Tongue (tissue), 2 donors: ENCODE data around the gene ZYX. TPM values are rescaled to one million over a fixed set of nuclear protein-coding genes. Genes with fewer than 3 reads are reported as not detected.
A peak's percentile ranks its signal among the peaks of the same experiment; 100 is the strongest.
"Not testable (repeated sequence)": the region's sequence is repeated elsewhere in the genome, so short reads cannot be mapped to it uniquely, and the experiment has no call there.

Experiments used
- DNase-seq: peaks from one replicate; pipeline ENCODE4 v3.0.0-alpha.2; 2015
- total RNA-seq: library from RNA; depleted of rRNA; stranded (reverse); fragments of >200 nt; gene quantifications from one replicate; pipeline ENCODE4 v1.2.3, GENCODE V29; 2014

The ZYX gene
- total RNA-seq, 1 donor from 2014 or later, result 33.7 TPM

GRCh38 chr7:143397710-143398530 is 16.8 kb downstream of the ZYX start:
- no peak for DNase-seq

DNA sequence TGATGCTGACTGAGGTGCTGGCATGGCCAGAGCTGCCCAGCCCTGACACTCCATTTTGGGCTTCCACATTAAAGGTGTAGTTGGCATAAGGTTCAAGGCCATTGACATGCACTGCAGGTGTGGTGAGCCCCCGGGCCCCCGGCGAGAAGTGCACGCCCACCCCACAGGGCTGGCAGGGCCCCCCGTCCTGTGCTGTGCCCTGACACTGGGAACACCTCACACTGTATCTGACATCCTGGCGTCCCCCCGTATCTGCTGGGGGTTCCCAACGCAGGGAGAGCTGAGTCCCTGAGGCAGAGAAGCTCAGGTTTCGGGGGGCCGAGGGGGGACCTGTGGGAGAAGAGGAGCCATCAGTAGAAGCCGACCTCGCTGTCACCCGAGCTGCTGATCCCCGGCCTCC is 17.5 kb downstream of the ZYX start:
- no peak for DNase-seq

DNA sequence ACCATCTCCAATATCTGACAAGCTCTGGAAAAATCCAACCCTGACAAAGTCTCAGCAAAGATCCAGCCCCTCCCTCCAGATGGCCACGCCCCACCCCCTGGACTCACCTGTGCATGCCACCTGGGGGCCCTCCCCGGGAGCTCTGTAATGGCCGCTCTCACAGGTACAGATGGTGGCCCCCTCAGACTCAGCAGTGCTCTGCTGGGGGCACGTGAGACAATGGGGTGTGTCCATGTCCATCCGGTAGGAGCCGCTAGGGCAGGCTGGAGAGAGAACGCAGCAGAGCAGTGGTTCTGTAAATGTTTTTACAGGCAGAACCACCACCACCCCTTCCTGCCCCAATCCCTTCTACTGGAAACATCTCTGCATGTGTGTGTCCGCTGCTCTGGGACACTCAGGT is 18.0 kb downstream of the ZYX start:
- DNase-seq, result no peak

DNA sequence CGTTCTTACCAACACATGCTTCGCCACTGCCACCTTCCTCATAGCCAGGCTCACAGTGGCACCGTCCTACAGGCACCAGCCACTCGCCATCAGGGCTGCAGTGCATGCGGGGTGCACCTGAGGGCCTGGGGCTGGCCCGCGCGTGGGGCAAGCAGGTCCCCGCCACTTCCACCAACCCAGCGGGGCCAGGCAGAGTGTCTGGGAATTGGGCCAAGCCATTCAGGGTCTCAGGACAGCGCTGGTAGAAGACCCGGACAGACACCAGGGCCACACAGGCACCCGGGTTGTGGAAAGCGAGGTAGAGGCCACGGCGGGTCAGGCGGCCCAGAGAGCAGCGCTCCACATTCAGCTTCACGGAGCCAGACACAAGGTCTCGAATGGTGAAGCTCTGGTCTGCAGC is 18.5 kb downstream of the ZYX start:
- no peak for DNase-seq

DNA sequence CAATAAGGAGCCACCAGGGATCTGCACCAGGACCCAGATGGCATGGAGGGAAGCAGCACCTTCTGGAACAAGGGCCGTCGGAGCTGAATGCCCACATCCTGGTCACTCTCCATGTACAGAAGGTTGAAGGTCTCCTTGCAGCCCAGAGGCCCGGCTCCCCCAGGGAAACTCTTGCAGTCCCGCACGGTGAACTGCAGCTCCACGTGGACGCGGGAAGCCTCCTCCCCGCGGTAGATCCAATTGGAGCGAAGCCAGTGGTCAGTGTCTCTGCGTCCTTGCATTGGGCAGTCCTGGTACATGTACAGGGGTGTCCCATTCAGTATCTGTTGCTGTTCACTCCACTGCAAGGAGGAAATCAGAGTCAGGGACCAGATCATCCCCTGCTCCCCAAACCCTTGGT is 20.1 kb downstream of the ZYX start:
- no peak for DNase-seq

GRCh38 chr7:143402233-143402632 is 21.1 kb downstream of the ZYX start:
- DNase-seq, result not testable (repeated sequence)

DNA sequence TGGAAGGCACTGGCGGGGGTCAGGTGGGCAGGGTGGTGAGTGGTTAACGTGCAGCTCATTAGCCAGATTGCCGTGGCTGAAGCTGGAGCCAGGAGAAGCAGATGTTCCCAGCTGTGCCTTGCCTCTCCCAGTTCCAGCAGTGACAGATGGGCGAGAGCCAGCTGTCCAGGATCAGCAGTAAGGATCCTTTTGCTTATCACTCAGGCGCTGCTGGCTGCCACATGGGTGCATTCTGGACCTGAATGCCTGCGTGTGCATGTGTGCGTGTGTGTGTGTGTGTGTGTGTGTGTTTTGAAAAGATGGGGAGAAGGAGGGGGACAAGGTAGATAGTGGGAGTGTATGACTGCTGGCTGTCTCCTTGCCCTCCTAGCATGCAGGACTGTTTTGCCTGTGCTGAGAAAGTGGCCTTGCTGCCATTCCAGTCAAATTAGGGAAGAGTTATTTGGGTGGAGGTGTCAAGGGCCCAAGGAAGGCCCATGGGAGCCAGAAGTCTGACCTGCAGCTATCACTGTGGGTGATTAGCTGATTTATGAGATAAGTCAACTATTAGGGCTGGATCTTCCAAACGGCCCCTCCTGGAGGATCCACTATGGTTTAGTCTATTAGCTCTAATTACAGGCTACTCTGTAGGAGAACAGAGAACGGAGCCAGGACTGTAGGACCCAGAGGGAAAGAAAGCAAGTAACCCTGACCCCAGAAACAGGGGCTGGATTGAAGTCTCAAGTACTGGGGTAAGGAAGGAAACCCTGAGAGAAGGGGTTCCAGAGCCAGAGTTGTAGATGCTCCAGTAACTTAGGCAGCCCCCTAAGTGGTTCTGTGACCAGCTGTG is 24.2 kb downstream of the ZYX start:
- peak; percentile 93 for DNase-seq

DNA sequence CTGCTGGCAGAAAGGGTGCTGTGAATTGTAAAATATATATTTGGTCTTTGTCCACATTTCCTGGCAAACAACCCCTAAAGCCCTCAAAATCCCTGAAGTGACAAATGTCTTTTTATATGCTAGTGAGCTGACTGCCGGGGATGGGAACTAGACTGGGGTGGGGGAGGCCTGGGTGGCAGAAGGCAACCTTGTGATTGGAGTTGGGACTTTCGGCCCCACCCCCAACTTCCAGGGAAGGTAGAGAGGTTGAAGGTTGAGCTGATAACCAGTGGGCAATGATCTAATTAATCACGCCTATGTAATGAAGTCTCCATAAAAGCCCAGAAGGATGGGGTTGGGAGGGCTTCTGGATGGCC is 24.8 kb downstream of the ZYX start:
- DNase-seq, result no peak

DNA sequence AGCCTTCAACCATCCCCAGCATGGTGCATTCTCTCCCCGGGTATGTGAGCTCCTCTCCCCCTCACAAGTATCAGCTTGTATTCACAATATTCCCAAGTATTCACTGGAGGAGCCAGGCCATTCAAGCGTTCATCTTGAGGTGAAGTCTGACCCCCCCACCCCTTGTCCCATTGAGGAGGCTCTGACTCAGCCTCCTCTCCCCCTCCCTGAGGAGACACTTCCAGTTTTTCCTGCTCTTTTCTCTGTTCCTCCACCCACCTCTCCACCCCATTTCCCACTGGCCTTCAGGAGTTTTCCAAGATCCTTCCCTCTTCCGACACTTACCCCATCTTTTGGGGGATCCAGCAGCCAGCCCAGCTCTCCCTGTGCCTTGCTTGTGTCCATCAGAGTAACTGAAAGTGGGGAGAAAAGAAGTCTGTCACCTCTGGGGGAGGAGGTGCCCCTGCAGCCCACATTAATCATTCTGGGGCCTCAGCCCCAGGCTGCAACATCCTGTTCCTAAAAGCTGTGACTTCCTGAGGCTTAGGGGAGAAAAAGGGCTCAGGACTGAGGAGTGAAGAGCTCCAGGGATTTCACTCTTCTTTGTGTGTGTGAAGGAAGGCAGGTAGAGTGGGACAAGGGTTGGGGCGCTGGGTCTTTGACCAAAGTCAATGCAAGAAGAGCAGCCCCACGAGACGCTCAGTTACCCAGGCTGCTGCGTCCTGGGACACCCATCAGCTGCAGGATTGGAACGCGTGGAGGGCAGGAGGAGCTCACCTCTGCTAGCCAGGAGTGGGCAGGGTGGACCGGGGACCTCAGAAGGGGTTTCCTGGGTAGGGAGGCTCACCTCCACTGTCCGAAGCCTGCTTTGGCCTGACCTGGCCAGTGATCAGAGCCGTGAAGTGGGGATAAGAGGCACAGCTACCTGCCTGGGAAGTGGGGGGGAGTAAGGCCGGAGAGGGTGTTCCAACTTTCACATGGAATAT is 26.4 kb downstream of the ZYX start:
- DNase-seq, result no peak

GRCh38 chr7:143408252-143408685 is 27.1 kb downstream of the ZYX start:
- DNase-seq, result no peak

DNA sequence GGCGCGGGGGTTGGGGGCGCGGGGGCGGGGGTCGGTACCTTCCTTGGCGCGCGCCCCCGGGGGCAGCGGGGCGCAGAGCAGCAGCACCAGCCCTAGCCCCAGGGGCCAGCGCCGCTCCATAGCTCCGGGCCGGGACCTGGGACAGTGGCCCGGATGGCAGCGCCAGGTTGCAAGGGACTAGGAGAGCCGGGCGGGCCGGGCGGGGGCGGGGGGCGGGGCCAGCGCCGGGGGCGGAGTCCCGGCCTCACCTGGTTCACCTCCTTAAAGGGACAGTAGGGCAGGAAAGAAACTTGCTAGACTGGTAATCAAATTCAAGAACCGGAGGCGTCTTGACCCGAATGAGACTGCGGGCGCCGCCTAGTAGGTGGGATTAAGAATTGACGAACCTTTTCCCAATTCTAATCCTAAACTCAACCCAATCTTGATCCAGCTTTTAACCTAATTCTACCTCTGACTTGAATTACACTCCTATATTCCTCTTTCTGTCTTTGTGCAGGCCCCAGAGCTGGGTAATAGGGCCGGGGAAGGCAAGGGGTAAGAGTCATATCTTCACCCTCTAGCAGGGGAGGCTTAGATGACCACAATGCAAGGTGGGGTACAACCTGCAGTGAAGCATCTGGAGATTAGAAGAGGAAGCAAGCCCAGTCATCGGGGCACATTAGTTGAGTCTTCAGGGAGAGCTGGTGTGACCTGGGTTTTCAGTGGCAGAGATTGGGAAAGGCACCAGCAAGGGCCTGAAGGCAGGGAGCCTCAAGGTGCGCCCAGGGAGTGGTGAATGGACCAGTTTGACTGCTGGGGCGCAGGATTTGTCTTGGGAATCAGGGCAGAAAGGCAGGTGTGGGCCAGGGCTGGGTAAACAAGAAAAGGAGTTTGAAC is 27.8 kb downstream of the ZYX start, which contains the start of gene EPHA1:
Gene EPHA1 (minus strand): TSS at position 171 of the 876 bp plus-strand sequence. CDS start 51 bp downstream, at position 120.
- DNase-seq, result peak; percentile 56

- DNase-seq, result peak; percentile 79
Measured at GRCh38 chr7:143410521-143411004, 29.4 kb downstream of the ZYX start.

- DNase-seq, result no peak
Measured at GRCh38 chr7:143411976-143412708, 31.0 kb downstream of the ZYX start.

DNA sequence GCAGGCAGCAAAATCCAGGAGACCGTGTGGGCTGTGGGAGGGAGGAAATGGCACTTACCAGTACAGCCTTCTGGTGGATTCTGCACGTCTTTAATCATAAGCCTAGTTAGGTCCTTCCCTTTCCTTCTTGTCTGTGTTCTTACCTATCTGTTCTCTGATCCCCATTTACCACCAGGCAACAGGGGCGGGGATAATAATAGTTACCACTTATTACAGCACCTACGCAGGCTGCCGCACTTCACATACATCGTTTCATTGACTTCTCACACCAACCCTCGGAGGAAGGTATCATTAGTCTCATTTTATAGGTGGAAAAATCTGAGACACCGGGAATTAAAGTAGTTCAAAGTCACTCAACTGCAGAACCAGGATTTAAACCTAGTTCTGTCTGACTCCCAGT is 32.0 kb downstream of the ZYX start:
- no peak for DNase-seq

GRCh38 chr7:143415209-143415608 is 34.1 kb downstream of the ZYX start:
- DNase-seq, result not testable (repeated sequence)

- no peak for DNase-seq
Measured at GRCh38 chr7:143415742-143416397, 34.7 kb downstream of the ZYX start.

GRCh38 chr7:143416565-143417149 is 35.5 kb downstream of the ZYX start:
- peak; percentile 84 for DNase-seq

DNA sequence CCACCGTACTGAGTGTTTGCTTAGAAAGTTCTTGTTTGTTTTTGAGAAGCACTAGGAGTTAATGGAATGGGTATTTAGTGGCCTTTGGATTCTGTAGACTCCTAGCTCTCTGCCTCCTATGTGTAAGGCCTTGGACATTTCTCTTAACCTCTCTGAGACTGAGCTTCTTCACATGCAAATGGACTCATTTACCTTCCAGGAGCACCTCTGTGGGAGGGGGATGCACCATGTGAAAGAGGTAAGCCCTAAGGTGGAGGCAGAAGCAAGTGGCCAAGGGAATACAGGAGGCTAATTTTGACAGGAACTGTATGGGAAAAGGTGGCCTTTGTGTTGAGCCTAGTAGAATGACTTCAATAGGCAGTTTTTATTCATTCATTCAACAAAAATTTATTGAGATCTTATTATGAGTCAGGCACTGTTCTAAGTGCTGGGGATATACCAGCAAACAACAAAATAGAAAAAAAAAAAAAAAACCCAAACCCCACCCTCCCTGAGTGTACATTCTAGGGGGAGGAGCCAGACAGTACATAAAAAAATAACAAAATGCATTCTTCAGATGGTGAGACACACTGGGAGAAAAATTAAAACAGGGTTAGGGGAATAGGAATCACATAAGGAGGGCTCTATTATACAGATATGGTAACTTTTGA is 36.7 kb downstream of the ZYX start:
- no peak for DNase-seq
